Measurements from ENCODE around the gene CDK5.

Gene CDK5

DNA sequence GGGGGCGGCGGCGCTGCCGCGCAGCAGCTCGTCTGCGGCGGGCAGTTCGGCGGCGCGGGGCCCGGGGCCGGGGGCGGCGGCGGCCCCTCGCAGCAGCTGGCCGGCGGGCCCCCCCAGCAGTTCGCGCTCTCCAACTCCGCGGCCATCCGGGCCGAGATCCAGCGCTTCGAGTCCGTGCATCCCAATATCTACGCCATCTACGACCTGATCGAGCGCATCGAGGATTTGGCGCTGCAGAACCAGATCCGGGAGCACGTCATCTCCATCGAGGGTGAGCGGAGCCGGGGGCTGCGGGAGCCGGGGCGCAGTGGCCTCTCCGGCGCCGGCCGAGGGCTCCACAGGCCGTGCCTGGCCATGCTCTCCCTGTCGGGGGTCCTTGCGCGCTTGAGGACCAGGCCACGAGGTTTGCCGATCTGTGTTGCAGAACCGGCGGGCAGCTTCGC is 29.1 kb upstream of the CDK5 start:
- DNase-seq (ENCODE audit: low read depth in 2 of 2), result no peak

DNA sequence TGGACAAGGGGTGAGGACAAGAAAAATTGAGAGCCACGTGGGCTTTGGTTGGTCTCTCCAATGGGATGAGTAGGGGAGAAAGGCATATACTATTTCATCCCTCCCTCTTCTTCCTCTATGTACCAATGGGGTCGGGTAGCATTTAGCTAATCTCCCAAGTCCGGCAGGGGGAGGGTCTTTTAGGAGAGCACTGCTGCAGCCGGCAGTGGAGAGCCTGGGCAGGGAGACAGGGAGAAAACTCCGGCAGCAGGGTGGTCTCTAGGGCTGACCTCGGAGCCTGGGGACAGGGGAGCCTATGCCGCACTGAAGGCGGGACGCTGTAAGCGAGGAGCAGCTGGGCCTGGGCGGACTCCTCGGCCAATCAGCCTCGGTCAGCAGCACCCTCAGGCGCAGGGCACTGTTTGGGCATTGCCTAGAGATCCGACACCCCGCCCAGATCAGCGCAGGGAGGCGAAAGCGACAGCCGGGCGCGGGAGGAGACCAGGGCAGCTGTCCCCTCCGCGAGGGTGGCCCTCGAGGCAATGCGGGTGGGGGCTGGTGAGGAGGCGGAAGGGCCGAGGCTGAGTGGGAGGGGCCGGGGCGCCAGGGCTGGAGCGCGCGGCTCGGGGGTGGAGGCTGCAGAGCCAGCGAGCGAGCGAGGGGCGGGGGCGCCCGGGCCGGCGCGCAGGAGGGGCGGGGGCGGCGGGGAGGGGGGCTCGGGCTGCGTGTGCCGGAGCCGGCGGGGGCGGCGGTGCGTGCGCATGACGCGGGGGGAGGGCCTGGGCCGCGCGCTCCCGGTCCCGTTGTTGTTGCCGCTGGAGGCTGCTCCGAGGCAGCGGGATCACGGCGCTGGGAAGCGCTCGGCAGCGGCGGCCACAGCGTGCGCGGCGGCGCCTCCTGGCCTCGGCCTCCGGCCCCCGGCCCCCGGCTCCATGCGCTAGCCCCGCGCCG is 28.3 kb upstream of the CDK5 start, which contains the start of gene AGAP3:
Gene AGAP3, plus strand, starts transcription at position 785 of the 930 bp plus-strand sequence. CDS start 267 bp downstream, outside the sequence.
- peak; percentile 43 to 49 for DNase-seq (ENCODE audit: low read depth in 2 of 2)

DNA sequence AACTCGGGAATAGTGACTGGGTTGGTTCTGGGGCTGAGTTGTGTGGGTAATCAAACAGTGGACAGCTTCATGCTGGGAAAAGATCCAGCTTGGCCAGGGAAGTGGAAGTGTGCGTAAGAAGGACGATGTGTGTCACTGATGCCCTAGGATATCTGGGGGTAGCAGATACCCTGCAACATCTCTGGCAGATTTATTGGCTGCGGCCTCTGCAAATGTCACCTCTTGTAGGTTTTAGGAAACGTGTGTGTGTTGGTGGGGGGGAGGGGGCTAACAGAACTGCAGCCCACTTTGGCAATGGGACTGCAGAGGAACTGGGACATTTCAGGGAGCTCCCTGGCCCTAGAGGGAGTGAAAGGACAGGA is 27.6 kb upstream of the CDK5 start:
- no peak for DNase-seq (ENCODE audit: low read depth in 2 of 2)

DNA sequence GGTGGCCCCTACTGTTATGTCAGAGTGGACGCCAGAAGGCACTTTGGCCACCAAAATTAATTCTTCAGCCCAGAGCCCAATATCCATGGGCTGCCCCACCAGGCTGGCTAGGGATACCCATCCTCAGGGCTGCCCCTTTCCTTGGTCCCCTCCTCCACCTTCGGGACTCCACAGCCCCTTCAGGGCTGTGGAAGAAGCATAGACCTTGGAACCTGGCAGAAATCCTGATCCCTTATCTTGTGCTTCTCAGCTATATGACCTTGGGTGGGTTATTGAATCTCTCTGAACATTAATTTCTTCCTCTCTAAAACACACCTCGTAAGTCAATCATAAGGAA is 26.1 kb upstream of the CDK5 start:
- DNase-seq (ENCODE audit: low read depth in 2 of 2), result no peak

DNA sequence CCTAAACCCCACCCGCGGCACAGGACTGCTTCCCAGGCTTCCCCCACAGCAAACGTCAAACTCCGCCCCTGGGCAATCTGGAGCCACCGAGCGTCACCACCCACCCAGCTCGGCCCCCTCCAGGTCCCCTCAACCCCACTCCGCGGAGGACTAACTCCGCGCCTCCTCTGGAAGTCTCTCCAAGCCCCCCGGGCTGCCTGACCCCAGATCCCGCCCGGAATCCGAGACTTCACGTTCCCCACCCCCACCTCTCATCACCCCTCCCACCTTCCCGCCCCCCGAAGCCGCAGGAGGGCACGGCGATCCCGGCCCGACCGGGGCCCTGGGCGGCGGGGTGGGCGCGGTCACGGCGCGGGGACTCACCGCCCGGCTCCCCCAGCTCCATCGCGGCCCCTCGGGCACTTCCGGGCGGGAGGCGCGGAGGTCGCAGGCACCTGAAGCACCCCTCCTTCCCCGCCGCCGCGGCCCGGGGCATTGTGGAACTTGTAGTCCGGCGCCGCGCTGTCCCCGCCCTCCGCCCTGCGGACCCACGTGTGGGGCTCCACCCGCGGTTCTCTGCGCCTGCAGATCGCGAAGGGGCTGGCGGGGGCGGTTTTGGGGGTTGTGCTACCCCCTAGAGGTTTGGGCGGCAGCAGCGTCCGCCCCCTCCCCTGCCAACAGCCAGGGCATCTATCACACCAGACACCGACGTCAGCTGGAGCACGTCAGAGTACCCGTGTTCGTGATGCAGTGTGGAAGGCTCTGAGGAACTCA is 25.6 kb upstream of the CDK5 start, which contains the start of gene TMUB1:
Gene TMUB1, minus strand, starts transcription at position 423 of the 753 bp plus-strand sequence. CDS start 930 bp downstream, outside the sequence.
- DNase-seq (ENCODE audit: low read depth in 2 of 2), result no peak

DNA sequence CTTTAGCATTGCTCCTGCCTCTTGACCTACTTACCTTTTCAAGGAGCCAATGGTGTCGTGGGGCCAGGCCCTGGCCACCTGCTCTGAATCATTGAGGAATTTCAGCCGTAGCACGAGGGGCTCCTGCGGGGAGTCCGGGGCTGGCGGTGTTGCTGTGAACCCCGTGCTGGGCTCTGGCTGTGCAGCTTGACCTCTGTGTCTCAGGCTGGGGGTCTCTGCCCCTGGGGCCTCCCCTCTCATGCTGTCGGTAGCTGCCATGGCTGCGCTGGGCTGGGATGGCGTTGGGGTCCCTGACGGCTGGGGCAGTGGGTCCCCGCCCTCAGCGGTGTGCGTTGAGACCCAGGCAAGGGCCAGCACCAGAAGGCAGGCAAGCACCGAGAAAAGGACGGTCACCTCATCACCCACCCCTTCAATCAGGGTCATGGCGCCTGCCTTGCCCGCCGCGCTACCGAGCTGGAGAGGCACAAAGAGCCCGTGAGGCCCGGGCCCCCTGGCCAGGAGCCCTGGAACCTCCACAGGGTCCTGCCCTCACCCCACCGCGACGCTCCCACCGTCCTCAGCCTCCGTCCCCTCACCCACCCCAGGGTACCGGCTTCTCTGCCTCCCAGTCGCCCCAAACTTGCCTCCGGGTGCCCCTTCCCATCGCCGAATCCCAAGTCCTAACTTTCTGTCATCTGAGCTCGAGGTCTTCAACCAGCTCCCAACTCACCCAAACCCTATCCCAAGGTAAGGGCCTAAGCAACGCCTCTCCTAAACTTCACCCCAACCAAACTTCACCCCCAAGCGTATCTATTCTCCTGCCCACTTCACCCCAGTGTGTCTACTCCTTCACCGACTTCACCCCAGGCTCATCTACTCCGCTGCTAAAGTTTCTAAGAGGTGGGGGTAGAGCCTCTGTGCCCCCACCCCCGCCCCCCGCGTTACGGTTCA is 24.7 kb upstream of the CDK5 start:
- no peak for DNase-seq (ENCODE audit: low read depth in 2 of 2)

DNA sequence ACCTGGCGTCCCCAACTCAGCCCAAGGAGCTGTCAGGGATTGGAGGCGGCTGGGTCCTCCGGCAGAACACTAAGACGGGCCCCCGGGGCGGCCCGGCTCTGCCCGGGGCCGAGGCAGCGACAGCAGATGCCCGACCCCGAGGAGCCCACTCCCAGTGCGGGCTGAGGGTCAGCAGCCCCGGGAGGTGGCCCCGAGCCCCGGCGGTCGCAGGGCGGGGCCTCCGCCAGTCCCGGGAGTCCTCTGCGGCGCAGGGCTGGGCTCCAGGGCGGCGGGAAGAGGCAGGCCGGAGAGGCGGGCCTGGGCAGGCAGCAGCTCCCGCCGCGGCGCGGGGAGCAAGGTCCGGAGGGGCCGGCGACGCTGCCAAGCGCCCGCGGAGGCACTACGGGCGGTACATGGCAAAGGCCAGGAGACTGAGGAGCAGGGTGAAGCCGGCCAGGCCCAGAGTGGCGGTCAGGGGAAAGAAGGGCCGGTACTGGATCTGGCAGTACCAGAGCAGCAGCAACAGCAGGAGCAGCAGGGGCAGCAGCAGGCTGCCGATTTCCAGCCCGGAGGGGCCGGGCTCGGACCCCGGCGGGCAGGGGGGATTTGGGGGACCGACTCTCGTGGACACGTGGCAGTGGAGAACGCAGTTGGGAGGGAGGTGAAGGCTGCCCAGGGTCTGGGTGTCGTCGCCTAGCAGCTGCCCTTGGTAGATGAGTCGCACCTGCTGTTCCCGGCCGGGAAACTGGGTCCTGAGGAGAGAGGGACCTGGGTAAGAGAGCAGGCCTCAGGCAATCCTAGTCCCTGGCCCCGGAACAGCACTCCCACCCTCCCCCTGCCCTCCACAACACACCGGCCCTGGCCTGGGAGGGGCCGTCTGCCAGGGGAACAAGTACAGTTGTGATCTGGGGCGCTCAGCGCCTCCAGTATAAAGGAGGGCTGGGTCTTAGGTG is 23.7 kb upstream of the CDK5 start:
- no peak for DNase-seq (ENCODE audit: low read depth in 2 of 2)

DNA sequence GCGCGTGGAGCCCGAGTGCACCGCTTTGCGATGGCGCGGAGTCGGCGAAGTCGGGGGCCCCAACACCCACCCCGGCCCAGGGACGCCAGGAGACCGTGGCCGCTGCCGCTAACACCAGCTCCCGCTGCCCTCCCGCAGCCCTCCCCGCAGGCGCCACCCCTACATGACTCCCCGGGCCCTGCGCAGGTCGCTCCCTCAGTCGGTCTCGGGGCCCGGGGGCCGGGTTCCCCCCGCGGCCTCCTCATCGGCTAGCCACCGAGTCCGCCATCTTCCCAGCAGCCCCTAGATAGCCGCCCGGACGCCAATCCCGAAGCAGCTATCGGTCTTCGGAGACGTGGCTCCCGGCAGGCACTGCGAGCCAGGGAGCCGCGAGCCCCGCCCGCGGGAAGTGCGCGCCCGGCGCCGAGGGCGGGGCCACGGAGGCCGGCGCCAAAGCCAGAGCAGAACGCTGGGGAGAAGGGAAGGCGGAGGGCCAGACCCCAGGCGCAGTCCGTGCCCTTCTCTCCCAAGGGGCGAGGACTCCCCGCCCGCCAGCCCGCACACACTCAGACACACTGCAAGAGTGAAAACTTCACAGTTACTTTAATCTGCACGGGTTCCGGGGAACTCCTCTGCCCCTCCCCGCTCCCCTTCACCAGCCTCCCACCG is 22.9 kb upstream of the CDK5 start, which contains the start of gene FASTK:
Gene FASTK, minus strand, starts transcription at position 288 of the 648 bp plus-strand sequence. Its CDS starts 43 bp downstream, at position 245.
- DNase-seq (ENCODE audit: low read depth in 2 of 2), result peak; percentile 74 to 78

DNA sequence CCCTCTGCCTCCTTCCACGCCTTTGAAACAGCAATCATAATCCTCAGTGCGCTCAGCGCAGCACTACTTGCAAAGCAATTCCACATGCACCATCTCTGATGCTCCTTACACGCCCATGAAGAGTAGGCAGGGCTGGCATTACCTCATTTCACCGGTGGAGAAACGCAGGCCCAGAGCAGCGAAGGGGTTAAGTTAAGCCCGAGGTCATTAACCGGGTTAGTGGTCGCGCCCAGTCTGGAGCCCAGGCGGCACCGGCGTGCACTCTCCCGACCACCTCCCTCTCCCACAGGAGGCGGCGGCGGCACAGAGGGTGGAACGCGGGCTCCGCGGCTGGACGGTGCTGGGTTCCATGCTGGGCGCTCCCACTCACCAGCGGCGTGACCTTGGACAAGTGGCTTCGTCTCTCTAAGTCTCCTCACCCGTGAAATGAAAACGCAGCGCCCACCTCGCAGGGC is 22.4 kb upstream of the CDK5 start:
- DNase-seq (ENCODE audit: low read depth in 2 of 2), result no peak

DNA sequence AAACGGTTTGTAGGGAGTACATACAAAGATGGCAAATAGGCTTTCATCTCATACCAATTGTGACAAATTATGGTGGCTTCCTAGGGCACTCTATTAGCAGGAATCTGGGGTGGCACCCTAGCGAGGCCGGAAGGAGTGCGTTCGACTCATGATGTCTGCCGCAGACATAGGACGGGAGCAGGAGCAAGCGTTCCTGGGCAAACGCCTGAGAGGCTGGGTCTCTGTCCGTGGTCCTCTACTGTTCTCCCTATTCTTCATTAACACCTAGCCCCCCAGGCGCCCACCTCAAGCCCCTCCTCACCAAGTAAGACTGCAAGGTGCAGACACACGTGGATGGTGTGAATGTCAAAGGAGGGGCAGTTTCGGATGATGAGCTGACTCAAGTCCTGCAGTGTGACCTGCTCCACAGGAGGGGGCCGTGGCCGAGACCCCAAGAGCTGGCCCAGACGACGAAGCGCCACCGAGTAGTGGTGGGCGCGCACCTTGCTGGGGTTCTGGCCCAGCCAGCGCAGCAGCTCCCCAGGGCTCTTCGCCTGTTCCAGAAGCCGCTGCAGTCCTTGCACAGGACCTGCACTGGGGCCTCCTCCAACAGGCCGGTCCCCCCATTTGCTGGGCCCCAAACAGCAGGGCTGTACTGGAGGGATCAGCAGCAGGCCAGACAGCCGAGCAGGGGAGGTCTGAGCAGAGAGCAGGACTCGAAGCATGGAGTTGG is 21.7 kb upstream of the CDK5 start:
- no peak for DNase-seq (ENCODE audit: low read depth in 2 of 2)

DNA sequence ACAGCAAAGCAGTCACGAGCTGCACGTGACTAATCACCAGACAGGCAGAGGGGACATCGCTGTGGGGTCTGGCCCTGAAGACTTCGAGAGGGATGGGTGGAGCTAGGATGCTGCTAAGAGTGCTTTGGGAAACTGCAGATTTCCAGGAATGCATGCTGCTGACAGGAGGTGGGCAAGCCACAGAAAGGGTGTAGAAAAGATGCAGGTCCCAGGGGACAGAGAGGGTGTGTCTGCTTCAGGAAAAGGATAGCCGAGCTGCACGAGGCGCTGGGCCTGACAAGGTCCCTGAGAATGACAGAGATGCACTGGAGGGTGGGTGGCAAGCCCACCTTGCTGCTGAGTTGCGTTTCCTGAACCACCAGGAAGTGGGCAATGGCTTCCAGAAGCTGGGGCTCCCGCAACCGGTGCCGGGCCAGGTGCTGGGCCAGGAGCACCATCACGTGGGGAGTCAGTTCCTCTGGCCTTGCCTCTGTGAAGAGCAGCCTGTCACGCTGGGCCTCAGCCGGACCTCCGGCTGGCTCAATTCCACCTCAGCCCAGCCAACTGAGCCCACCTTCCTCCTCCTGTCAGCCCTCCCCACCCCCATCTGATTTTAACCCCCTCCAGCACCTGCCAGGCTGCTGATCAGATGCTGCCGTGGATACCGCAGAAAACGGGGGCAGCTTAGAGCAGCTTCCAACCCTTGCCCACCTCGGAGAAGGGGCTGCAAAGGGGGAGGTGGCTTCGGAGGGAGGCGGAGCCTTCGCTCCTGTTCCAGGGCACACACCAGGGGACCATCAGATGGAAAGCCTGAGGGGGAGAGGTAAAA is 20.7 kb upstream of the CDK5 start:
- no peak for DNase-seq (ENCODE audit: low read depth in 2 of 2)

DNA sequence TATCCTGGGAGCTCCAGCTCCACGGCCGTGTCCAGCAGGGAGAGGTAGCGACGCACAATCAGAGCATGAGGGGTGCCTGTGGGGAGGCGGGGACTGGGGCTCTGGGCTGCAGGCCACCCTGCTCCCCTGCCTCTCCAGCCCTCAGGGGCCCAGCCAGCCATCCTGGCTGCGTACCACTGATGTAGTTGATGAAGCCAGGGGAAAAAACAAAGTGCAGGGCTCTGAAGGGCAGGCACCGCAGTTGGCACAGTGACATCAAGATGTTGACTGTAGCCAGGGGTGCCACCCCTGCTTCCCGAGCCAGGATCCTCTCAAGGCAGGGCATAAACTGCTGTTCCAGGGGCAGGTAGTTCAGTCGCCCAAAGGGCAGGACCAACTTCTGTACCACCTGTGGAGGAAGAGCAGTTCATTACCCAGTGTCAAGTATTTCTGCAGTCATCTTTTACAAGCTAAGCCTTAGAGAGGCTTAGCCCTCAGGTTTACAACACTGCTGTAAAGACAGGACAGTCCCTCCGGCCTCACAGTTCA is 20.1 kb upstream of the CDK5 start:
- no peak for DNase-seq (ENCODE audit: low read depth in 2 of 2)

DNA sequence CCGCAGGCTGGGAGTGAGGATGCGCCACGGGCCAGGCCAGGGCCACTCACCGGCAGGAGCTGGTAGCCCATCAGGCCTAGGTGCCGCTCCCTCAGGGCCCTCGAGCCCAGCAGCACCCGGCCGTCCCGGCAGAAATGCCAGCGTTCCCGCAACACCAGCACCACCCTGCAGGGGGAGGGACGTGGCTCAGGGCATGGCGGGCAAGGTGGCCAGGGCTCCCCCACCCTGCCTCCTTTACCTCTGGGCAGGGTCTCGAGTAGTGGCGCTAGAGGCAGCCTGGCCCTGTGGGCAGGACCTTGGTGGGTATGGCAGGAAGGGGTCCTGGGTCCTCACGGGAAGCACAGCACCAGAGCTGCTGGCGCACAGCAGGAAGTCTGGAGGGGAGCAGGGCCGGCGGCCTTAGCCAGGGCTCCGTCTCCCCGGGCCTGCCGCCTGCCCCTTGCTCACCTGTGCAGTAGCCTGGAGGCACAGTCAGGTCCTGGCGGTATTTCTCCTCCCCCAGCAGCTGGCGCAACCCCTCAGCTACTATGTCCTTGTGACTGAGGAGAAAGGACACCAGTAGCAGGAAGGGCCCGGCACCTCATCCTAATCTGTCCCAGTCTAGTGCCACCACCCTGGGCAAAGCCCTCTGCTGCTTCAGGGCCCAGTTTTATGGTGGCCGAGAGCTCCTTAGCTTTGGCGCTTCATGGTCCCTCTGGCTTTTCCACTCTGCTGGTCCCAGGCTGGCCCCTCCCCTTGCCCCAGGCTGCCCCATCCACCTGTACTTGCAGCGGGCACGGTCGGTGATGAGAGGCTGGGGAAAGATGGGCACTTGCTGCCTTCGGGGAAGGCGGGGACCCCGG is 19.4 kb upstream of the CDK5 start:
- DNase-seq (ENCODE audit: low read depth in 2 of 2), result no peak

DNA sequence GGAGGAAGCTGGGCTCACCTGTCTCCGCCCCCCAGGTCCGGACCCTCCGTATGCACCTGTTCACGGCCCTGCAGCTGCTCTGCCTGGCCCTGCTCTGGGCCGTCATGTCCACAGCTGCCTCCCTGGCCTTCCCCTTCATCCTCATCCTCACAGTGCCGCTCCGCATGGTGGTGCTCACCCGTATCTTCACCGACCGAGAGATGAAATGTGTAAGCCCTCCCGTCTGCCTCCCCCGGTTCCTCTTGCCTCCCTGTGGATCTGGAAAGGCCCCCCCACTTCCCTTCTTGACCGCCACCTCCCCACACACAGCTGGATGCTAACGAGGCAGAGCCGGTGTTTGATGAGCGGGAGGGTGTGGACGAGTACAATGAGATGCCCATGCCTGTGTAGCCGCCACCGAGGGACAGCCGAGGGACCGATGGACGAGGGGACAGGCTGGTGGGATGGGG is 18.3 kb upstream of the CDK5 start:
- DNase-seq (ENCODE audit: low read depth in 2 of 2), result no peak

DNA sequence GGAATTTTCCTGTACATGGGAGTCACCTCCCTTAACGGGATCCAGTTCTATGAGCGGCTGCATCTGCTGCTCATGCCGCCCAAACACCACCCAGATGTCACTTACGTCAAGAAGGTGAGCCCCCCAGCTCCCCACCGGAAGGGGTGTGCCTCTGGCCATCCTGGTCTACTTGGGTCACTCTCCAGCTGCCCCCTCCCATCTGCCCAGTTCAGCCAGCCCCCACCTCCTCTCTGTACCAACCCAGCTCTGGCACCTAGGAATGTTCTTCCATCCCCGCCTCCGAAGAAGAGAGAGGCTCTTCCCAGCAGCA is 17.9 kb upstream of the CDK5 start:
- DNase-seq (ENCODE audit: low read depth in 2 of 2), result no peak

DNA sequence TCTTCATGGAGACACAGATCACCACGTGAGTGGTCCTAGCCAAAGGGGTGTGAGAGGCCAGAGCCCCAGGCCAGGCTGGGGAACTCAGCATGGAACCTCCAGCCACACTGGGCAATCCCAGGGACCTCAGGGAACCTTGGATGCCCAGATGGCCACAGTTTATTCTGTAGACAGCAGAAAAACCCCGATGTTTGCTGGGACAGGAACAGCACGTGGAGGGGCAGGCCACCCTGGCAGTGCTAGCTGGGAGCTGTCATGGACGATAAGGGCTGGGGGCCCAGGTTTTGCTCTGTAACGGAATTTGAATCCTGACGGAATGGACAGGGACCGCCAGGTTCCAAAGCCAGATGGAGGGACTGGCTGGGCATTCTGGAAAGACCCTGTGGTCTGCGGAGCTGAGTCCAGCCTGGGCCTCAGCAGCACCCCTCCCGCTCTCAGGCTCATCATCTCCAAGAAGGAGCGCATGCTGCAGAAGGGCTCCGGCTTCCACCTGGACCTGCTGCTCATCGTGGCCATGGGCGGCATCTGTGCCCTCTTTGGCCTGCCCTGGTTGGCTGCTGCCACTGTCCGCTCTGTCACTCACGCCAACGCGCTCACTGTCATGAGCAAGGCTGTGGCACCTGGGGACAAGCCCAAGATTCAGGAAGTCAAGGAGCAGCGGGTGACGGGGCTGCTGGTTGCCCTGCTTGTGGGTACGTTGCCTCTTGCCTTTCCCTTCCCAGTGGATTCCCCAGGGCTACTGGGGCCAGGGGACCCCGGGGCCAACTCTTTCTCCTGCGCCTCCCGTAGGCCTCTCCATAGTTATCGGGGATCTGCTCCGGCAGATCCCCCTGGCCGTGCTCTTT is 17.3 kb upstream of the CDK5 start:
- DNase-seq (ENCODE audit: low read depth in 2 of 2), result no peak

Measured in fibroblast of skin of left quadriceps (primary cell).